Endothelial cell of umbilical vein (primary cell): Measurements from ENCODE around the gene COX7B2. TPM values are rescaled to one million over a fixed set of nuclear protein-coding genes. Genes with fewer than 3 reads are reported as not detected.

Experiments
- BruUV-seq: library from RNA; stranded (reverse); fragments of 400-500 nt; replicated peaks from 2 replicates; lab custom pipeline; 2021; lab: Mats Ljungman, UMichigan
- CTCF ChIA-PET: fragments of 300-600, 350-600 bp; sonication (Branson Sonifier 250); formaldehyde crosslinking; loops from one replicate; lab custom pipeline; 2021; ENCODE audit warnings: antibody characterized with exemption, inconsistent platforms; lab: Charles Lee
- POLR2A ChIA-PET: fragments of 300-600, 350-600 bp; sonication (Branson Sonifier 250); formaldehyde crosslinking; loops from one replicate; lab custom pipeline; 2021; ENCODE audit warnings: antibody characterized with exemption, inconsistent platforms; lab: Charles Lee
- DNase-seq: peaks from one replicate; pipeline ENCODE4 v3.0.0-alpha.2; 2011; ENCODE audit warnings: low read depth, low spot score
- FAIRE-seq: peaks from 2 replicates; lab custom pipeline; 2011; peaks lifted over from hg19 to GRCh38; lab: Jason Lieb, UNC
- H2AFZ ChIP-seq: 2 replicates; pipeline ENCODE4 v1.6.0; 2012; ENCODE audit warnings: low read depth, low read length, control low read depth, inconsistent platforms
- H3K27ac ChIP-seq: 2 replicates; pipeline ENCODE4 v1.5.1; 2011; ENCODE audit warnings: low read depth, mild to moderate bottlenecking, control low read depth, low read length, moderate library complexity; ENCODE audit not compliant: insufficient read depth
- H3K27me3 ChIP-seq, 2 experiments: 2 replicates each; pipeline versions ENCODE4 v1.6.0 to v1.6.1; 2011; ENCODE audit warnings: low read length in 2 of 2, mixed read lengths in 1 of 2; ENCODE audit not compliant: control insufficient read depth in 2 of 2, insufficient read depth in 2 of 2
- H3K36me3 ChIP-seq, 2 experiments: 2 replicates in 1 of 2; 3 replicates in 1 of 2; pipeline ENCODE4 v1.5.1; 2011; ENCODE audit warnings: low read length in 2 of 2, mild to moderate bottlenecking in 1 of 2, moderate library complexity in 1 of 2; ENCODE audit not compliant: control insufficient read depth in 2 of 2, insufficient read depth in 2 of 2; ENCODE audit errors: extremely low read depth in 1 of 2
- H3K4me1 ChIP-seq: 3 replicates; pipeline ENCODE4 v1.5.1; 2011; ENCODE audit warnings: mild to moderate bottlenecking, low read length; ENCODE audit not compliant: control insufficient read depth, insufficient read depth; ENCODE audit errors: extremely low read depth
- H3K4me2 ChIP-seq: 2 replicates; pipeline ENCODE4 v1.6.1; 2011; ENCODE audit warnings: low read length, control low read depth, mixed read lengths; ENCODE audit not compliant: insufficient read depth
- H3K4me3 ChIP-seq, 3 experiments: fragments of 200-600 bp in 1 of 3; sonication (generic), shearing (Covaris generic) in 1 of 3; replicated peaks in 1 of 3; 2 replicates each; pipeline ENCODE4 v1.5.1; 2011 to 2016; ENCODE audit warnings: control low read depth in 3 of 3, low read length in 3 of 3, mild to moderate bottlenecking in 2 of 3, inconsistent platforms in 1 of 3, low read depth in 1 of 3, moderate library complexity in 1 of 3; ENCODE audit not compliant: insufficient read depth in 1 of 3
- H3K79me2 ChIP-seq: 2 replicates; pipeline ENCODE4 v1.6.0; 2012; ENCODE audit warnings: low read length, inconsistent platforms; ENCODE audit not compliant: control insufficient read depth, insufficient read depth
- H3K9ac ChIP-seq: replicated peaks from 2 replicates; pipeline ENCODE3; 2011; ENCODE audit warnings: low read length, control low read depth; ENCODE audit not compliant: insufficient read depth; ENCODE audit errors: extremely low read depth
- H3K9me1 ChIP-seq: replicated peaks from 3 replicates; pipeline ENCODE4 v1.6.0; 2011; ENCODE audit warnings: mild to moderate bottlenecking, low read length; ENCODE audit not compliant: control insufficient read depth, insufficient read depth; ENCODE audit errors: extremely low read depth
- H3K9me3 ChIP-seq: replicated peaks from 2 replicates; pipeline ENCODE4 v1.5.1; 2012; ENCODE audit warnings: low read length, inconsistent platforms; ENCODE audit not compliant: control insufficient read depth, insufficient read depth
- H4K20me1 ChIP-seq: replicated peaks from 2 replicates; pipeline ENCODE3; 2011; ENCODE audit warnings: mild to moderate bottlenecking, low read length; ENCODE audit not compliant: control insufficient read depth, insufficient read depth; ENCODE audit errors: extremely low read depth
- CTCF ChIP-seq, 2 donors: IDR thresholded peaks; 1 replicate in 1 of 2; 2 replicates in 1 of 2; pipeline ENCODE4 v1.5.1; 2011; ENCODE audit warnings: low read length in 2 of 2, mild to moderate bottlenecking in 2 of 2, moderate library complexity in 2 of 2, control low read depth in 1 of 2, inconsistent platforms in 1 of 2, low read depth in 1 of 2; ENCODE audit not compliant: insufficient read depth in 1 of 2; ENCODE audit errors: extremely low read depth in 1 of 2
- GATA2 ChIP-seq: IDR thresholded peaks from 2 replicates; pipeline ENCODE4 v1.7.0; 2011; ENCODE audit warnings: low read depth, mild to moderate bottlenecking, moderate library complexity, mixed read lengths, low read length; ENCODE audit not compliant: insufficient read length, insufficient read depth
- MAX ChIP-seq: IDR thresholded peaks from 2 replicates; pipeline ENCODE4 v1.6.1; 2011; ENCODE audit not compliant: insufficient read depth, insufficient read length
- MYC ChIP-seq: IDR thresholded peaks from one replicate; pipeline ENCODE4 v1.6.1; 2011; ENCODE audit warnings: mild to moderate bottlenecking, low read depth, low read length
- POLR2A ChIP-seq: IDR thresholded peaks from 2 replicates; pipeline ENCODE4 v1.6.1; 2012; ENCODE audit warnings: low read depth, mild to moderate bottlenecking, control low read depth, low read length
- POLR2AphosphoS5 ChIP-seq: IDR thresholded peaks from 2 replicates; pipeline ENCODE4 v1.6.1; 2012; ENCODE audit warnings: low read depth, mild to moderate bottlenecking, control low read depth, low read length, moderate library complexity; ENCODE audit not compliant: insufficient read depth
- dilution Hi-C: fragments of 300-500 bp; cut with MboI; formaldehyde crosslinking; loops from one replicate; pipeline ENCODE4 v1.15.0; 2019; ENCODE audit warnings: low sequenced_read_pairs; ENCODE audit not compliant: extremely low pct_ligation_motif_present
- intact Hi-C: fragments of 100-400 bp; cut with micrococcal nuclease; formaldehyde crosslinking; loops from one replicate; pipeline ENCODE4 v1.10.0; 2022
- polyA plus RNA-seq, 4 experiments: library from polyadenylated mRNA; depleted of rRNA in 3 of 4; stranded (reverse) in 3 of 4; unstranded in 1 of 4; fragments of >200 nt; gene quantifications; 2 replicates each; pipeline versions ENCODE4 v1.2.1 to v1.2.3, GENCODE V29; 2011 to 2012; ENCODE audit warnings: missing spikeins in 1 of 4
- total RNA-seq: library from RNA; stranded (reverse); gene quantifications from 2 replicates; pipeline ENCODE4 v1.2.3, GENCODE V29; 2021

COX7B2 gene
- total and polyA plus RNA-seq, 2 donors (not counting 3 experiments of a cell fraction or from before 2014, with no cell fraction given) = not detected

- no peaks in the 10 kb centered on the region for H3K27me3 ChIP-seq
- H4K20me1 ChIP-seq = no peaks in the 10 kb centered on the region
- BruUV-seq = no TSS peak
- intact Hi-C loops (no loop called here), dilution Hi-C loops (no loop called here)
- no peaks in the 10 kb centered on the region for H3K4me1 ChIP-seq
- H3K79me2 ChIP-seq = no peaks in the 10 kb centered on the region
- TF ChIP-seq MYC = no peak
- no peak for TF ChIP-seq POLR2AphosphoS5
- TF ChIP-seq GATA2 = no peak
- H3K9me3 ChIP-seq = no peaks in the 10 kb centered on the region
- no peak overlapping the region for H3K27ac ChIP-seq
- FAIRE-seq (no peak), DNase-seq (no peak)
- no peaks in the 10 kb centered on the region for H3K9me1 ChIP-seq
- no peak overlapping the region for H3K4me3 ChIP-seq
- no peaks in the 10 kb centered on the region for H3K36me3 ChIP-seq
- no peak overlapping the region for H3K9ac ChIP-seq
- H2AFZ ChIP-seq = no peak overlapping the region
- no peak overlapping the region for H3K4me2 ChIP-seq
- ChIA-PET POLR2A (no interaction called here), CTCF (no interaction called here)
These were observed 191.1 kb downstream of the COX7B2 start for GRCh38 chr4:46717950-46718349.

GRCh38 chr4:46715468-46715867 lies 193.6 kb downstream of the COX7B2 start:
- intact Hi-C loops = no loop called here
- no peak overlapping the region for H2AFZ ChIP-seq
- DNase-seq (no peak), FAIRE-seq (no peak)
- dilution Hi-C loops = no loop called here
- H4K20me1 ChIP-seq = no peaks in the 10 kb centered on the region
- H3K9ac ChIP-seq = no peak overlapping the region
- H3K27ac ChIP-seq = no peak overlapping the region
- no peaks in the 10 kb centered on the region for H3K79me2 ChIP-seq
- ChIA-PET POLR2A (no interaction called here), CTCF (no interaction called here)
- no peak overlapping the region for H3K4me3 ChIP-seq
- H3K27me3 ChIP-seq = no peaks in the 10 kb centered on the region
- no peaks in the 10 kb centered on the region for H3K4me1 ChIP-seq
- no TSS peak for BruUV-seq
- no peaks in the 10 kb centered on the region for H3K9me1 ChIP-seq
- no peaks in the 10 kb centered on the region for H3K36me3 ChIP-seq
- no peaks in the 10 kb centered on the region for H3K9me3 ChIP-seq
- H3K4me2 ChIP-seq = no peak overlapping the region
- no peak for TF ChIP-seq MAX
- no peak for TF ChIP-seq CTCF (IDR thresholded peaks at IDR 0.05; ENCODE audit: extremely low read depth in 1 of 2, insufficient read depth in 1 of 2, low read depth in 1 of 2, low read length in 2 of 2)
- TF ChIP-seq POLR2A = no peak
